Measurements from ENCODE around the gene CLDN6. TPM values are rescaled to one million over a fixed set of nuclear protein-coding genes. Genes with fewer than 3 reads are reported as not detected.

Gene CLDN6
- polyA plus RNA-seq, 4 donors: 32.8 to 39.4 (median 35.9) TPM

DNA sequence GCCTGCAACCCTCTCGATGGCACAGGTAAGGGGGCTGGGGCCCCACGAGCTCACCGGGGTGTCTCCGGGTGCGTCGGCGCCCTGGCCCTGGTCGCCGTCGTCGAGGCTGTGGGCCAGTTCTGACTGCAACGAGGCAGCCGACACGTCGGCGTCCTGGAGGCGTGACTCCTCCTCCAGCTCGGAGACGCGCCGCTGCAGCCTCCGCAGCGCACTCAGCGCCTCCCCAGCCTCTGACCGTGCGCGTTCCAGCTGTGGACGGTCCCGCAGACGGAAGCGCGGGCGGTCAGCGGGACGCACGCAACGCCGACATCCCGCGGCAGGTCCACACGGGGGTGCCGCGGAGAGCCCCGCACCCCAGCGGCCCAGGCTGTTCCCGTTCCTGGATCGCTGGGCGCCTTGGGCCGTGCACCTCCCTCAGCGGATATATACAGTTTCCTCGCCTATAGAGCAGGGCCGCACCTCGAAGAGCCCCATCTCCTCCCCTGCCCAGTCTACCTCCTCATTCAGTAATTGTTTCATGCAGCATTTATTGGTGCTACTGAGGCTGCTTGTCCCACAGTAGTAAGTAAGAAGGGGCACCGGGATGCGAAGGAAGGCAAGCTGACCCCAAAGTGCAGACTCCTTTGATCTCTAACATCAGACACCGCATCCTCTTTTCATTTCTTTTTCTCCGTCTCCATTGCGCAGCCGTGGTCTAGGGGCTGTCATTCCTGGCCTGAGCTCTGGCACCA lies 11.7 kb upstream of the CLDN6 start:
- DNase-seq (ENCODE audit: low read depth in 4 of 4, low spot score in 2 of 4): no peak

- DNase-seq (ENCODE audit: low read depth in 4 of 4, low spot score in 2 of 4): no peak
These were observed 10.8 kb upstream of the CLDN6 start for GRCh38 chr16:3028716-3029319.

DNA sequence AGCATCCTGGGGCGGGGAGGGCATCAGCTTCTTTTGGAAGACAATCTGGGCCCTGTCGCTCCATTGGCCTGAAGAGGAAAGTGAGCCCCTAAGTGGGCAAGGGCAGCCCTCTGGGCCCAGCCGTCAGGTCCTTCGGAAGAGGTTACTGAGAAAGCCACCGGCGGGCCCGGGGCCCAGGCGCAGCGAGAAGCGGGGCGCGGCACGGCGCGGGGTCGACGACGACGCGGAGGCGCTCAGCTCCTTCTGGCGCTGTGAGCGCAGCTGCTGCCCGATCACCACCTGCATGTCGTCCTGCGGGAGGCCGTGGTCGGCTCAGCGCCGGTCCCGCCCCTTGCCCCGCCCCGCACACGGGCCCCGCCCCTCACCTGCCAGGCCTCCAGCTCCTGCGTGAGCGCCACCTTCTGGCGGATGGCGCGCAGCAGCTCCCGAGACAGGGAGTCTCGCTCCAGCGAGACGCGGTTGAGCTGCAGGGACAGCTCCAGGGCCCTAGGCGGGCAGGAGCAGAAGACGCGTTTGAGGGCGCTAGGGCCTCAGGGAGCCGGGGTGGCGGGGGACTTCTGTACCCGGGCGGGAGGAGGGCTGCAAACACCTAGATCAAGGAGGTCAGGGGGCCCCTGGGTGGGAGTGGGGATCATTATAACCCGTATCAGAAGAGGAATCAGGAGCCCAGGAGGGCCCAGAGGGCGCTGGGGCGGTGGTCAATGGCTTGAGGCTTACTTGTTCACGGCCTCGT lies 10.2 kb upstream of the CLDN6 start:
- DNase-seq (ENCODE audit: low read depth in 4 of 4, low spot score in 2 of 4): no peak

- no peak for DNase-seq (ENCODE audit: low read depth in 4 of 4, low spot score in 2 of 4)
These were observed 9.5 kb upstream of the CLDN6 start for GRCh38 chr16:3027489-3027795.

DNA sequence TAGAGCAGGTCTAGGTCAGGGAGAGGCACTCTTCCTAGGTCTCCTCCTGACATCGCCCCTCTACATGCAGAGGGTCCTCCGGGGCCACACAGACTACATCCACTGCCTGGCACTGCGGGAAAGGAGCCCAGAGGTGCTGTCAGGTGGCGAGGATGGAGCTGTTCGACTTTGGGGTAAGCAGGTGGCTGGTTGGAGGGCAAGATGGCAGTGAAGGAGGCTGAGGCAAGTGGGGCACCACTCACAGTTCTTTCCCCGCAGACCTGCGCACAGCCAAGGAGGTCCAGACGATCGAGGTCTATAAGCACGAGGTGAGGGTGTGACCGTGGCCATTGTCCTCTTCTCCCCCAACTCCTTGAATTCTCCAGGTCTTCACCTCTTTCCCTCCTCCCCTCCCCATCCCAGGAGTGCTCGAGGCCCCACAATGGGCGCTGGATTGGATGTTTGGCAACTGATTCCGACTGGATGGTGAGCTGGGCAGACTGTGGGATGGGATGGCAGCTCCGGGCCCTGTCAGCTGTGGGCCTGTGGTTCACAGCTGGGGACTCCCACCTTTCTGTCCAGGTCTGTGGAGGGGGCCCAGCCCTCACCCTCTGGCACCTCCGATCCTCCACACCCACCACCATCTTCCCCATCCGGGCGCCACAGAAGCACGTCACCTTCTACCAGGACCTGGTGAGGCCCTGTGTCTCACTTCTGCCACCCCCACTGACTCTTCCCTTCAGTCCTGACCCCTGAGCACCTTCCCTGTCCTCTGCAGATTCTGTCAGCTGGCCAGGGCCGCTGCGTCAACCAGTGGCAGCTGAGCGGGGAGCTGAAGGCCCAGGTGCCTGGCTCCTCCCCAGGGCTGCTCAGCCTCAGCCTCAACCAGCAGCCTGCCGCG lies 8.9 kb upstream of the CLDN6 start:
- no peak for DNase-seq (ENCODE audit: low read depth in 4 of 4, low spot score in 2 of 4)

- DNase-seq (ENCODE audit: low read depth in 4 of 4, low spot score in 2 of 4): no peak
These were observed 8.0 kb upstream of the CLDN6 start for GRCh38 chr16:3026003-3026378.

- DNase-seq (ENCODE audit: low read depth in 4 of 4, low spot score in 2 of 4): no peak
These were observed 7.3 kb upstream of the CLDN6 start for GRCh38 chr16:3025032-3026002.

DNA sequence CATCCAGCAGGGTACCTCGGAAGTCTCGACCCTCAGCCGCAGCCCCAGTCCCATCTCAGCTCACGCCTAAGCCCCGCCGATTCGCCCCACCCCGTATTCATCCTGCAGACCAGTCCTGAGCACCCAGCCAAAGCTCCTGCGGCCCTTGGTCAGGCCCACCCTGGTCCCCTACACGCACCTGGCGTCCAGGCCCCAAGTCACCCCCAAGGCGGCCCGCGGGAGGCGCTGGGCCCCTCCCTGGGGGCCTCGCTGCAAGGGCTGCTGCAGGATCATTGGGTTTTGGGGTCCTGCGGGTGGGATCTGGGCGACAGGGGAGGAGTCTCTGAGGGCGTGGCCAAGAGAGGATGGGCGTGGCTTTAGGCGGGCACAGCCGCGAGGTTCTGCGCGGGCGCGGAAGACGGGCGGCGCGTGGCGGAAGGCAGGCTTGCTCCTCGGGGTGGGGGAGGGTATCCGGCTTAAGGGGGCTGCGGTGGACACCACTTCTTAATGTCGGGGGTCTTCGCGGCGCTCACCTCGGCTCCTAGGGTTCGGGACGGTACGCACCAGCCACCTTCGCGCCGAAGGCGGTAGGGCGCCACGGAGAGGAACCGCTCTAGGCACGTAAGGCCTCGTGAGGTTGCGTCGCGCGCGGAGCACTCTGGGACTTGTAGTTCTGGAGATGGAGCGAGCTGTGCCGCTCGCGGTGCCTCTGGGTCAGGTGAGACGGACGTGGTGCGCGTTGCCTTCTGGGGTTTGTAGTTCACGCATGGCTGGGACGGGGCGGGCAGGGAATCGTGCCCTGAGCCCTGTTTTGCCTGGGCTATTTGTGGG lies 5.9 kb upstream of the CLDN6 start, which contains the start of the genes HCFC1R1 and THOC6:
TSS of gene HCFC1R1 (minus strand) at position 274 of the 810 bp plus-strand sequence. CDS start at position 273, 1 bp downstream.
TSS of gene THOC6 (plus strand) at position 367 of the 810 bp plus-strand sequence. CDS start at position 659, 292 bp downstream.
- DNase-seq (ENCODE audit: low read depth in 4 of 4, low spot score in 2 of 4): peak in 2 of 4 donors; percentile 93 to 96

- no peak for DNase-seq (ENCODE audit: low read depth in 4 of 4, low spot score in 2 of 4)
These were observed 5.4 kb upstream of the CLDN6 start for GRCh38 chr16:3023415-3023668.

GRCh38 chr16:3022684-3023414 lies 4.9 kb upstream of the CLDN6 start:
- DNase-seq (ENCODE audit: low read depth in 4 of 4, low spot score in 2 of 4): no peak

GRCh38 chr16:3022208-3022683 lies 4.3 kb upstream of the CLDN6 start:
- DNase-seq (ENCODE audit: low read depth in 4 of 4, low spot score in 2 of 4): no peak

DNA sequence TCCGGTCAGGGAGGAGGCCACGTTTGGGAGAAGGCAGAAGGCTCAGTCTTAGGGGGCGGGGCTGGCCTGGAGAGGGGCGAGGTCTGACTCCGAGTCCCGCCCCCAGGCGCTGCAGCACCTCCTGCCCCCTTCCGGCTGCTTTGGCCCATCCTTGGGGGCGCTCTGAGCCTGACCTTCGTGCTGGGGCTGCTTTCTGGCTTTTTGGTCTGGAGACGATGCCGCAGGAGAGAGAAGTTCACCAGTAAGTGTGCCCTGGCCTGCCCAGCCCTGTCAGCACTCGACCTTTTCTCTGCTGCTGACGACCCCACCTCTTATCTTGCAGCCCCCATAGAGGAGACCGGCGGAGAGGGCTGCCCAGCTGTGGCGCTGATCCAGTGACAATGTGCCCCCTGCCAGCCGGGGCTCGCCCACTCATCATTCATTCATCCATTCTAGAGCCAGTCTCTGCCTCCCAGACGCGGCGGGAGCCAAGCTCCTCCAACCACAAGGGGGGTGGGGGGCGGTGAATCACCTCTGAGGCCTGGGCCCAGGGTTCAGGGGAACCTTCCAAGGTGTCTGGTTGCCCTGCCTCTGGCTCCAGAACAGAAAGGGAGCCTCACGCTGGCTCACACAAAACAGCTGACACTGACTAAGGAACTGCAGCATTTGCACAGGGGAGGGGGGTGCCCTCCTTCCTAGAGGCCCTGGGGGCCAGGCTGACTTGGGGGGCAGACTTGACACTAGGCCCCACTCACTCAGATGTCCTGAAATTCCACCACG lies 3.6 kb upstream of the CLDN6 start:
- DNase-seq (ENCODE audit: low read depth in 4 of 4, low spot score in 2 of 4): no peak

DNA sequence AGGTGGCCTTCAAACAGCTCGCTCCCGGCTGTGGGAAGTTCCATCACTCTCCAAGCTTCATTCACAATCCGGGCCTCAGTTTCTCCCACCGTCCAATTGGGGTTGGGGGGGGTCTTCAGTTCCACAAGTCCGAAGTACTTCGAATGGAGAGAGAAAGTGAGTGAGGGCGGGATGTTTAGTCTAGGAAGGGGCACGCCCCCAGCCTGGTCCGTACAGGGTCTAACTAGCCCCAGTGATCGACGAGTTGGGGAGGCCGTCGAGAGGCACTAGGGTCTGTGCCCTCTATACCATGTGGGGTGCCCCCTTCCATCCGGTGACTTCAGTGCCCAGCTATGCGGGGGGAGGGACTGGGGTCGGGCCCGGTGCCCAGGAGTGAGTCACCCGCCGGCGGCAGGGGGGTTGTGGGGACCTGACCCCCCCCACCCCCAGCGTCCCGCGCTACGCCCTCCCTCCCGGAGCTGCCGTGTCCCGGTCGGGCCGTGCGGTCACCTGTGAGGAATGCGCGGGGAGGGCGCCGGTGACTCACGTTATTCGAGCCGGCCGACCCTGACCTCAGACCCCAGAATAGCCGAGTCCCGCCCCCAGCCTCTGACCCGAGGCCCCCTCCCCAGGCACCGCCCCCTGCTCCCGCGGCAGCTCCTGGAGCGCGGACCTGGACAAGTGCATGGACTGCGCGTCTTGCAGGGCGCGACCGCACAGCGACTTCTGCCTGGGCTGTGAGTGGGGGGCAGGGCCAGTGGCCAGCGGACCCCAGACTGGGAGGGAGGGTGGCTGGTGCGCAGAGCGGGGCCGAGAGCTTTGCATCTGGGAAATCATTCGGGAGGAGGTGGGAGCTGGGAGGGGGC lies 2.8 kb upstream of the CLDN6 start:
- no peak for DNase-seq (ENCODE audit: low read depth in 4 of 4, low spot score in 2 of 4)

- no peak for DNase-seq (ENCODE audit: low read depth in 4 of 4, low spot score in 2 of 4)
These were observed 2.2 kb upstream of the CLDN6 start, which contains the start of gene TNFRSF12A for GRCh38 chr16:3020247-3020603. TSS of gene TNFRSF12A (plus strand) at chr16:3020368. CDS start at chr16:3020398, 30 bp downstream.

DNA sequence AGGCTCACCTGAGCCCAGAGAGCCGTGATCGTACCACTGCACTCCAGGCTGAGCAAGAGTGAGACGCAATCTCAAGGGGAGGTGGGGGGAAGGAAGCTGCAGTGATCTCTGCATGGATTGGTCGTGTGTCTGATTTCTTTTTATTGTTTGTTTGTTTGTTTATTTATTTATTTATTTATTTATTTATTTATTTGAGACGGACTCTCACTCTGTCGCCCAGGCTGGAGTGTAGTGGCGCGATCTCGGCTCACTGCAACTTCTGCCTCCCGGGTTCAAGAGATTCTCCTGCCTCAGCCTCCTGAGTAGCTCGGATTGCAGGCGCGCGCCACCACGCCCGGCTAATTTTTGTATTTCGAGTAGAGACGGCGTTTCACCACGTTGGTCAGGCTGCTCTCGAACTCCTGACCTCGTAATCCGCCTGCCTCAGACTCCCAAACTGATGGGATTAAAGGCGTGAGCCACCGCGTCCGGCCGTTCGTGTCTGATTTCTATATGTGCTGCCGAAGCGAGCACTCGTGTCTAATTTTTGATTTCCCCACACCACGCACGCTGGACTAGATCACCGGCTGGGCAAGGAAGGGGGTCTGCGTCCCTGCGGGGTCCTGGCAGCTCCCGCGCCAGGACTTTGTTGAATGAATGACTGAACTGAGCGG lies 1.7 kb upstream of the CLDN6 start:
- DNase-seq (ENCODE audit: low read depth in 4 of 4, low spot score in 2 of 4): no peak

- DNase-seq (ENCODE audit: low read depth in 4 of 4, low spot score in 2 of 4): no peak
These were observed 639 bp downstream of the CLDN6 start for GRCh38 chr16:3017344-3017743.

All from left renal cortex interstitium (tissue), 4 donors.